Right ventricle myocardium inferior (tissue), 1 donor: ENCODE data around the gene LRRTM3. TPM values are rescaled to one million over a fixed set of nuclear protein-coding genes. Genes with fewer than 3 reads are reported as not detected.
A peak's percentile ranks its signal among the peaks of the same experiment; 100 is the strongest.

Source experiments
- ATAC-seq: fragments of 200-7000 bp; cut with Tn5 transposase; one replicate; pipeline ENCODE4 v1.9.1; 2020; ENCODE audit warnings: mild to moderate bottlenecking, moderate library complexity
- DNase-seq: peaks from one replicate; pipeline ENCODE4 v3.0.0; 2021; ENCODE audit errors: missing footprints
- intact Hi-C: fragments of 100-400 bp; cut with DNase I; formaldehyde crosslinking; loops from one replicate; pipeline ENCODE4 v1.11.0; 2022
- total RNA-seq: library from RNA; stranded (reverse); fragmentation: NEBNext Ultra II Directional; extraction: Animal tissue kit (Norgen Biotek cat#: 25700); gene quantifications from one replicate; pipeline ENCODE4 v1.2.1, GENCODE V29; 2021
- donor health status: DM: no; HTN: yes; CAD: no; lungs with severe emphysema.

The LRRTM3 gene
- total RNA-seq, 1 donor from 2014 or later = not detected

DNA sequence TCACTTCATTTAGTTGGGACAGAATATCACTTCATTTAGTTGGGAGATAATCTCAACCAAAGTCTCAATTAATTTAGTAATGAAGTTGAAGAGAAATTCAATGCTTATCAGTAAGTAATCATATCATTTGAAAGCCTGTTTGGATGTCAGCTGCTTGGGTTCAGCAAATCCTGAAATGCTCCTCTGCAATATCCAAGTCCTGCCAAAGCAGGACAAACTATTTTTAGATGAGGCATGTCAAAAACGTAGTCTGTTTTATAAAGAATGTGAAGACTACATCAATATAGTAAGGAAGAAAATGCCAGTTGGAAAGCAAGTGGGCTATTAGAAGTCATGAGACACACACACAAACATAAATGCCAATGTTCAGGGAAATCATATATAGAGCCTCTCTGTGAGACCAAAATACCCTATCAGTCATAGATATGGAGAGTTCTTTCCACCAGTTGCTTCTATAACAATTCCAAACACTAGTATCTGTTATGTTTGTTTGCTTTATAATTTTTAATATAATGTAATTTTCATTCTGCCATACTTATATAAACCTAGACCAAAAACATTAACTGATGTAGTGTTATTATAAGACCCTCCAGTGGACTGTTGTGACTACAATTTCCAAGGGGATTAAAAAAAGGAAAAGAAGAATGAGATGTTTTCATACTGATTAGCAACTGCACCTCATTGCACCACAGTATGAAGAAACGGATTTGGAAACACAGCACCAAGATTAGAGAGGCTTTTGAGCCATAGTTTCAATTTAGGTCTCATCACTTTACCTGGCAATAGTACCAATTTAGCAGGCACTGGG is 160.7 kb downstream of the LRRTM3 start:
- DNase-seq = no peak
- intact Hi-C loops = no loop called here
- ATAC-seq = peak; percentile 23

DNA sequence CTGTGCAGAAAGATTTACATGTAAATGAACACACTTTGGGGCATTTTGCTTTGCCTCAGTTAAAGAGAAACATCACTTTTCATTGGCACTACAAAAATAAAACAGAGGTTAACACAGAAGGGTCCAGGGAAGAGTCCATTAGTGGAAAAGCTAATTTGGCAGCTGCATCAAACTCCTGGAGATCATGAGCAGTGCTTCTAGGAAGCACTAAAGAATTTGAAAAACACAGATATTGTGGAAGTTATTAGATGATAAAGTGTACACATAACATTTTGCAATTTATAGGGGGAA is 161.2 kb downstream of the LRRTM3 start:
- intact Hi-C loops = no loop called here
- ATAC-seq (no peak), DNase-seq (no peak)

DNA sequence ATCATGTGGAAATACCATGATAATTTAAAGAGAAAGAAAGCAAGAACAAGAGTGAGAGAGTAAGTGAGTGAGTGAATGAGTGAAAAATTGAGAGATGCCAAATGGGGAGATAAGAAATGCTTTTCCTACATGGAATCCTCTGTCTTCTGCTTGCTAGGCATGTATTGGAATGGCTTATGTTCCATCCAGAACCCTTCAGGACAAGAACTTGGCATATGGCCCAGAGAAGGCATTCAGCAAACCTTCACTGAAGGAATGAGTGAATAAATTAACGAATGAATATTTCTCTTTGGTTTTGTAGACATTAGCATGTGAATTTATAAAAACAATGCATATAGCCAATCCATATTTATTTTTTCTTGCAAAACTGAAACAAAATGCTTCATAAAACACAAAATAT is 162.2 kb downstream of the LRRTM3 start:
- DNase-seq = no peak
- ATAC-seq = no peak
- intact Hi-C loops = no loop called here

DNA sequence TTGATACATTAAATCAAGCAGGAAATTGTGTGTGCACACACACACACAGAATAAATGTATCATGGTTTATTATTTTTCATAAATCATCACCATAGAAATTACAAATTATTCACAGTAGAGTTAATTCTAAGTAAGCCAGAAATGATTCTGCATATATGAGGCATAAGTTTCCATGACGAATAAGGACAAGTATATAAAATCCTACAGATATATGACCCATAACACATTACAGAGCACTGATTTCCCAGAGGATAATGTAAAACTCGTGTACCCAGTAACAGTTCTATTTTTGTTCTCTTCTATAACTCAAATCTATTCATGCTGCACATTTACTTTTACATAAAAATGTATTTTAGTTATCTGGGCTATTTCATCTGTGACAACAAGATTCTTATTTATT is 169.7 kb downstream of the LRRTM3 start:
- intact Hi-C loops = no loop called here
- ATAC-seq = no peak
- no peak for DNase-seq

DNA sequence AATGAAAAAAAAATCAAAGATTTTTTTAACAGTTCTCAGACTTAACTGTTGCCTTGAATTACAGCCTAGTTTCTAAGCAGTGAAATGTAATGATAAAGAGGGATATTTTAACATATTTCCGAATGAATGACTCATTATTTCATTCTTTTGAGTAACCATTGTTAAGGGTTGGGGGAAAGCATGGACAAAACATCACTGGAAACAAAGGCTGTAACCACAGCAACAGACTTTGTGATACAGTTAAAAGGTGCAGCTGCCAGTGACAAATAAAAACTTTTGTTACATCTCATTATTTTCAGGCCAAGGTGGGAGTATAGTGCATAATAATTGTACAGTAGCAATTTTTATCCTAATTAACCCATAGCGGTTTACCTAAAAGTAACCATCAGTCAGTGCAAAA is 172.6 kb downstream of the LRRTM3 start:
- intact Hi-C loops = no loop called here
- ATAC-seq = no peak
- no peak for DNase-seq

DNA sequence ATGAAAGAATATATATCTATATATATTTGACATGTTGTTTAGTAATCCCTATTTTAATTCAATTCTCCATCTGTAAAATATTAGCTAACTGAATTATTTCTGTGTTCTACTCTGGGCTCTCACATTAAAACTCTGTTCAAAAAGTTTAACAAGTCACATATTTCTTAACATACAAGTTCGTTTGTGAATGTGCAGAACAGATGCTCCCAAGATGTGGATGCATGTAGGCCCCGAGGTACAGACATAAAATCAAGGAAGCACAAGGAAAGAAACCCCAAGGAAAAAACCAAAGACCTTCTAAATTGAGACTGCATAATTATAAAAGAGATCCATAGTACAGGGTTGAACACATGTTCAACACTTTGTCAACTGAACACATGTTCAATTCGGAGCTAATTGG is 175.1 kb downstream of the LRRTM3 start:
- DNase-seq (no peak), ATAC-seq (no peak)
- intact Hi-C loops = no loop called here

DNA sequence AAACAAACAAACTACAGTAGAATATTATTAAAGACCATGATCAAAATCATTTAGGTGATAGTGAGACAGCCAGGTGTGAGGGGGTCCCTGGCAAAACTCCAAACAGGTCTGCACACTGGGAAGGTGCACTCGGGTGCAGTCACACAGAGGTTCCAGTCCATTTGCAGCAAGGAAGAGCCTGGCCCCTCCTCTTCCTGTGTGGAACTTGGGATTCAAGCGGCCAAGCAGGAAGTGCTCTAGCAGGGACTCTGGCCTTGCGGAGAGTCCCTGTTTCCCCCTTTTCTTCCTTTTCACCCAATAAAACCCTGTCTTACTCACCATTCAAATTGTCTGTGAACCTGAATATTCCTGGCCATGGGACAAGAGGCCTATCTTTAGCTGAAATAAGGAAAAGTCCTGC is 181.8 kb downstream of the LRRTM3 start:
- no peak for DNase-seq
- no peak for ATAC-seq
- intact Hi-C loops = no loop called here

DNA sequence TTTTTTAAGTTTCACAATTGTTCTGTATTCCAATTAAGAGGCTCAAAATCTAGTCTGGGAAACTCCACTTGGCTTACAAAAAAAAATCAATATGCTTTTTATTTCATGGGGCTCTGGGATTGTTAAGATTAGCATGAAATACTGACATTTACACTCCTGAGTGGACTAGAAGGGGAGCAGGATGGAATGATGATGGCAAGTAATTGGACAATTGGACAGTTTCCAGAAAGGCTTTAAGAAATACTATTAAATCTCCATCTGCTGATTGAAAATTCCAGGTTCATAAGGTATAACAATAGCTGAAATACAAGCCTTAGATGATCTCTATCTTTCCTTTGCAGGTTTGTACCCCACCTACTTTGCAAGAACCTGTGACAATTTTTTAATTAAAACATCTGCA is 184.4 kb downstream of the LRRTM3 start:
- ATAC-seq (no peak), DNase-seq (no peak)
- intact Hi-C loops = no loop called here

DNA sequence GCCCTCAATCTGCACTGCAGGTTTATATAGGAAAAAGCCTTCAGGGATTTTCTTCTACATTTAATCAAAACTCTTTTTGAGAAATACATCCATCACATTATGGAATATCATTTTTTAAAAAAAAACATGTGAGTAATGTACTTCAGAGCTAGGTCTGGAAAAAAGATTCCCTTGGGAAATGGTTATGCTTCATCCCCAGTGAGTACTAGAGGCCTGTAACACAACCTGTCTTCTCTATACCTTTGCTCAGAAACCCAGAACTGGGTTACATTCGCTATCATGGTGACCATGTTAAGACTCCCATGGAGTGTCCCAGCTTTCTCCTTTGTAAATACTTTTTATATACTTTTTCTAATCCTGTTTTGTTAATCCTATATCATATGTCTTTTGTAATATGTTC is 186.9 kb downstream of the LRRTM3 start:
- ATAC-seq (no peak), DNase-seq (no peak)
- intact Hi-C loops = no loop called here

DNA sequence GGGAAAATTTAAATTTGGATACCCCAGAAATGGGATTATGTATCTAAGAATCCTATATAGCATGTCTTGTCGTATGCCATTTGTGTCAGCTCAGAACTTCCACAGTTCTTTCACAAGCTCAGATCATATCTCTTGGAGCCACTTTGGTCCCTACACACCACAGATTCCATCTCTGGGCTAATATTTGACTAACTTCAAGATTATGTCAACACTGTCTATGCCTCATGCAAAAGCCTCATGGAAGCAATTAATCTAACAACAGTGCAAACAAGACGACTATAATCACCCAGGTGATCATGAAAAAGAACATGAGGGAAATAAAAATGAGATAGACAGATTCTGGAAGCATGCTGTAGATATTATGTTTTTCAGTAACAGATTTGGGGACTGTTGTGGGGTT is 189.1 kb downstream of the LRRTM3 start:
- no peak for ATAC-seq
- intact Hi-C loops = no loop called here
- no peak for DNase-seq

DNA sequence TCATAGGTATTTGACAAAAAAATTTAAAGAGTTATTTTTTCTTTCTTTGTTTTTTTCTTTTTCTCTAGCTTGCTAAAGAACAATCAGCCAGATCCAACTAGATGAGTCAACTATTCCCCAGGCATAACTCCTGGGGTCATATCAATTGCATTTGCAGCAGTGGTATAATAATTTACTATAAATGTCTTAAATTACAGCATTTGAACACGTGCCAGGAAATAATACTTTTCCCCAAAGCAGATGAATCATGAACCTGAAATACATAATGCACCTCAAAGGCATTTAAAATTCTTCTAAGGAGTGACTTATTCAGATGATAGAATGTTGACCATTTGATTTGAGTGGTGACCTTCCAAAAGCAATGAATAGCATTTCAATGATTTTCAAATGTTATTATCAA is 190.1 kb downstream of the LRRTM3 start:
- DNase-seq = no peak
- ATAC-seq = no peak
- intact Hi-C loops = no loop called here

DNA sequence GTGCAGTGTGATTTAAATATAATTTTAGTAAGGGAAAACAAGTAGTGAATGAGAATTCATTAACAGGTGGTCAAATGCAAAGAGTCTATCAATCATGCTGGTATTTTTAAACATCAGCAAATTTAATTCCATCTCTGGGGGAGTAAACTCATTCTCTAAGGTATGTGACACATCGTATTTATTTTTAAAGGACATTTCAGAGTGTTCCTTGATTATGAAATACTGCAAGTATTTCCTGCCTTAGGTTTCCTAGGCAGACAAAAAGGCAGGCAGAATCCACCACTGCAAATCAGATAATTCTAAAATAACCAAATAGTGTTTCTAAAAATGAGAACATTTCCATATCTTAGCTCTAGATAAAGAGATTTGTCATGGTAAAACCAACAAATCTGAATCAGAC is 193.8 kb downstream of the LRRTM3 start:
- ATAC-seq (no peak), DNase-seq (no peak)
- intact Hi-C loops = no loop called here

DNA sequence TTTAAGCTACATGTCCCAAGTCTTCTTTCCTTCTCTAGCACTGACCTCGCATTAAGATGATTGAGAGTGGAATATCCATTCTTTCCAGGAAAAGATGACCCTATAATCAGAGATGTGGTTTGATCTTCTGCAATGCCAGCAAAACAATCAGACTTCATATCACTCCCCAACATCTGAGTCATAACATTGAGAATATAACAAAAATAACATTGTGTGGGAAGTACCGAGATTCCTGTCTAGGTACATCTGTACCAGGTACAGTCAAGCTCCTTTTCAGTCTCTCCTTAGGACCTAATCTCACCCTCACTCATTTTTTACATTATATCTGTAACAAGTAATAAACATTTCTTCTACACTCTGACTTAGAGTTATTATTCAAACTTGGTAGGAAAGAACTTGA is 201.6 kb downstream of the LRRTM3 start:
- intact Hi-C loops = no loop called here
- ATAC-seq = no peak
- DNase-seq = no peak

DNA sequence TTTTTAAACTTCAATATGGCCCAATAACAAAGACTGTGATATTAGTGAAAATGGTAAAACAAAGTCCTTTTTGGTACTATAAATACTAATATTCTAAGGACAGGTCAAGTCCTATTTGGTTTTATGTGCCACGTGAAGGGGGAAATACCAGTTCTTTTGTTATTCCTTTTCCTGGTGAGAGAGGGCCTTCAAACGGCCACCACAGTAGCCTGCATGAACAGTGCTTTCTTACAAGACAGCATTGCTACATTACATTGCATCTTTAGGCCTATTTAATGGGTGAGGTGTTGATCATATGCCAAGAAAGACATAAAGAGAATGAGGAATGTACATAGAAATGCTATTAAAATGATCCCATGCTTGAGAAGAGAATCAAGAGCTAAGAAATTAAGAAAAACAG is 214.8 kb downstream of the LRRTM3 start:
- ATAC-seq (no peak), DNase-seq (no peak)
- intact Hi-C loops = no loop called here

DNA sequence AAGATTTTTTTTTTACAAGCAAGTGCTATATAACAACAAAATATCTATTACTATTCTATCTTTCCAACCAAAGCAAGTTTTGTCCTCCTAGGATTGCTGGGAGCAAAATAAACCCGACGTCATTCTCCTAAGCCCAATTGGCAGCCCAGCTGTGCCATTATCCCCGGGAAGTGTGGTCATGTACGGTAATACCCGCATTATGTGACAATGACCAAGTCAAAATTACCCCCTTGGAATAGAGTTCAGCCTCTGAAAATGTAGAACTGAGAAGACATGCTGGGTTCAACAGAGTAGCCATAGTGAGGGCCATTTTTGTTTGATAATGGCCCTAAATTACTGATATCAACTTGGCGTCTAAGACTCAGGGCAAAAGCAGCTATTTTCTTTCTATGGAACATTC is 215.5 kb downstream of the LRRTM3 start:
- intact Hi-C loops = no loop called here
- no peak for DNase-seq
- ATAC-seq = no peak

DNA sequence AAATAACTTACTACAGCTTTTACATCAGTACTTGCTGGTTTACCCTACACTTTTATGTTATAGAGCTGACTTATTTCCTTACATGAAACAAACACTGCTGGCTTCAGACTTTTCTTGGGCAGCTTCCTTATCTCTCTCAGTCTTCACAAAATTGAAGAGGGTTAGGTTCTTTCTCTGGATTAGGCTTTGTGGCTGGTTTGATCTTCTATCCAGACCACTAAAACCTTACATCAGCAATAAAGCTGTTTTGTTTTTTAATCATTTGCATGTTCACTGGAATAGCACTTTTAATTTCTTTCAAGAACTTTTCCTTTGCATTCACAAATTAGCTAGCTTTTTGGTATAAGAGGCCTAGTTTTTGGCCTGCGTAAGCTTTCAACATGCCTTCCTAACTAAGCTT is 218.7 kb downstream of the LRRTM3 start:
- DNase-seq (no peak), ATAC-seq (no peak)
- intact Hi-C loops = no loop called here
